Left renal pelvis (tissue), 4 donors: Measurements from ENCODE around the gene C19orf47. TPM values are rescaled to one million over a fixed set of nuclear protein-coding genes. Genes with fewer than 3 reads are reported as not detected.

Source experiments
- polyA plus RNA-seq, 4 donors: library from polyadenylated mRNA; unstranded; fragments of 120-200 nt; gene quantifications; one replicate each; pipeline ENCODE4 v1.2.1, GENCODE V29; 2013; ENCODE audit not compliant: insufficient read length in 4 of 4

Gene C19orf47
- polyA plus RNA-seq, 4 donors: 9.7 to 16.1 (median 12.2) TPM

Other genes starting within 250 kb of the C19orf47 start
- 10 to 100 TPM; 10.1 to 22.7 (median 14.3) TPM for gene MAP3K10, start 157.0 kb downstream of the C19orf47 start, polyA plus RNA-seq
- gene TTC9B, start 130.0 kb downstream of the C19orf47 start, polyA plus RNA-seq: under 1 TPM in 3 of 4 donors, not detected in 1; 0.05 to 0.20 (median 0.09) TPM
- gene CCNP, start 121.7 kb downstream of the C19orf47 start, polyA plus RNA-seq: 1 to 10 TPM in 1 of 4 donors, under 1 TPM in 3; 0.29 to 2.8 (median 0.80) TPM
- gene AKT2, start 63.1 kb downstream of the C19orf47 start, polyA plus RNA-seq: 100 to 1,000 TPM; 139 to 203 (median 168) TPM
- gene PLD3, start 298 bp upstream of the C19orf47 start, polyA plus RNA-seq: 100 to 1,000 TPM; 239 to 328 (median 258) TPM
- under 1 TPM; 0.11 to 0.26 (median 0.16) TPM for gene HIPK4, start 41.8 kb upstream of the C19orf47 start, polyA plus RNA-seq
- 10 to 100 TPM in 2 of 4 donors, 1 to 10 TPM in 2; 7.9 to 13.4 (median 10.4) TPM for gene PRX, start 65.0 kb upstream of the C19orf47 start, polyA plus RNA-seq
- gene SERTAD1, start 77.6 kb upstream of the C19orf47 start, polyA plus RNA-seq: 10 to 100 TPM in 1 of 4 donors, 1 to 10 TPM in 3; 6.3 to 11.2 (median 8.2) TPM
- gene SERTAD3, start 95.9 kb upstream of the C19orf47 start, polyA plus RNA-seq: 10 to 100 TPM; 31.6 to 66.6 (median 37.1) TPM
- gene BLVRB, start 117.3 kb upstream of the C19orf47 start, polyA plus RNA-seq: 10 to 100 TPM; 38.3 to 81.1 (median 46.6) TPM
- 1 to 10 TPM; 1.2 to 3.3 (median 1.8) TPM for gene SPTBN4, start 118.6 kb upstream of the C19orf47 start, polyA plus RNA-seq
- 10 to 100 TPM; 22.2 to 52.9 (median 40.8) TPM for gene SHKBP1, start 228.5 kb upstream of the C19orf47 start, polyA plus RNA-seq